H9 (cell line): Measurements from ENCODE around the gene EPAS1. TPM values are rescaled to one million over a fixed set of nuclear protein-coding genes. Genes with fewer than 3 reads are reported as not detected.

Experiments used
- DNase-seq: peaks from one replicate; pipeline ENCODE4 v3.0.0-alpha.2; 2017
- H2AFZ ChIP-seq: one replicate; pipeline ENCODE4 v1.6.1; 2013; ENCODE audit warnings: mild to moderate bottlenecking, low read length, control low read depth, moderate library complexity
- H2AK5ac ChIP-seq: 2 replicates; pipeline ENCODE4 v1.6.1; 2013; ENCODE audit warnings: low read length, control low read depth, mixed read lengths; ENCODE audit not compliant: insufficient read length
- H2BK120ac ChIP-seq: one replicate; pipeline ENCODE4 v1.6.1; 2013; ENCODE audit warnings: low read depth, mild to moderate bottlenecking, low read length, control low read depth, inconsistent platforms; ENCODE audit not compliant: poor library complexity, severe bottlenecking
- H2BK12ac ChIP-seq: 2 replicates; pipeline ENCODE4 v1.6.1; 2013; ENCODE audit warnings: low read length, control low read depth, mixed read lengths, low read depth; ENCODE audit not compliant: insufficient read length
- H2BK15ac ChIP-seq: 2 replicates; pipeline ENCODE4 v1.6.1; 2013; ENCODE audit warnings: low read depth, low read length, control low read depth
- H2BK20ac ChIP-seq: one replicate; pipeline ENCODE4 v1.6.1; 2013; ENCODE audit warnings: low read depth, mild to moderate bottlenecking, low read length, control low read depth, inconsistent platforms; ENCODE audit not compliant: poor library complexity, severe bottlenecking
- H2BK5ac ChIP-seq: 2 replicates; pipeline ENCODE4 v1.6.1; 2013; ENCODE audit warnings: low read length, control low read depth, mixed read lengths; ENCODE audit not compliant: insufficient read length
- H3K14ac ChIP-seq: 2 replicates; pipeline ENCODE4 v1.6.1; 2013; ENCODE audit warnings: low read length, control low read depth; ENCODE audit not compliant: insufficient read depth
- H3K18ac ChIP-seq: 2 replicates; pipeline ENCODE4 v1.6.1; 2013; ENCODE audit warnings: low read depth, mild to moderate bottlenecking, mixed read lengths, low read length, control low read depth; ENCODE audit not compliant: insufficient read length
- H3K23ac ChIP-seq: 2 replicates; pipeline ENCODE4 v1.6.1; 2013; ENCODE audit warnings: low read length, control low read depth, mixed read lengths, low read depth; ENCODE audit not compliant: insufficient read length
- H3K23me2 ChIP-seq: 2 replicates; pipeline ENCODE4 v1.6.1; 2013; ENCODE audit warnings: low read depth, mild to moderate bottlenecking, mixed read lengths, low read length, control low read depth; ENCODE audit not compliant: insufficient read length, poor library complexity, severe bottlenecking
- H3K27ac ChIP-seq: 2 replicates; pipeline ENCODE4 v1.5.1; 2013; ENCODE audit warnings: low read length, control low read depth, mixed read lengths, low read depth; ENCODE audit not compliant: insufficient read length
- H3K27me3 ChIP-seq: 2 replicates; pipeline ENCODE4 v1.6.1; 2013; ENCODE audit warnings: low read length, control low read depth, inconsistent platforms; ENCODE audit not compliant: insufficient read depth
- H3K4ac ChIP-seq: 2 replicates; pipeline ENCODE4 v1.6.1; 2013; ENCODE audit warnings: low read depth, mild to moderate bottlenecking, control low read depth, inconsistent platforms, low read length, moderate library complexity
- H3K4me1 ChIP-seq: 2 replicates; pipeline ENCODE4 v1.6.1; 2013; ENCODE audit warnings: low read length, control low read depth, inconsistent platforms; ENCODE audit not compliant: insufficient read depth
- H3K4me2 ChIP-seq: 2 replicates; pipeline ENCODE4 v1.6.1; 2013; ENCODE audit warnings: low read length, control low read depth, mixed read lengths; ENCODE audit not compliant: insufficient read length, insufficient read depth
- H3K56ac ChIP-seq: 2 replicates; pipeline ENCODE4 v1.6.1; 2013; ENCODE audit warnings: low read depth, mild to moderate bottlenecking, mixed read lengths, low read length, control low read depth; ENCODE audit not compliant: insufficient read length
- H3K79me1 ChIP-seq: 2 replicates; pipeline ENCODE4 v1.6.1; 2013; ENCODE audit warnings: low read depth, mild to moderate bottlenecking, moderate library complexity, low read length, control low read depth, inconsistent platforms; ENCODE audit not compliant: insufficient read depth, poor library complexity, severe bottlenecking
- H3K79me2 ChIP-seq: 2 replicates; pipeline ENCODE4 v1.6.1; 2013; ENCODE audit warnings: low read length, control low read depth, inconsistent platforms; ENCODE audit not compliant: insufficient read depth
- H3K9ac ChIP-seq: 2 replicates; pipeline ENCODE4 v1.6.1; 2013; ENCODE audit warnings: low read length, control low read depth, mixed read lengths; ENCODE audit not compliant: insufficient read length; ENCODE audit errors: extremely low read depth
- H3K9me3 ChIP-seq: one replicate; pipeline ENCODE4 v1.6.1; 2013; ENCODE audit warnings: low read depth, low read length, inconsistent platforms; ENCODE audit not compliant: control insufficient read depth
- H3T11ph ChIP-seq: one replicate; pipeline ENCODE4 v1.6.1; 2013; ENCODE audit warnings: mild to moderate bottlenecking, low read length, control low read depth, inconsistent platforms
- H4K20me1 ChIP-seq: one replicate; pipeline ENCODE4 v1.6.1; 2013; ENCODE audit not compliant: control insufficient read depth, insufficient read length, insufficient read depth
- H4K5ac ChIP-seq: 2 replicates; pipeline ENCODE4 v1.6.1; 2013; ENCODE audit warnings: low read depth, mild to moderate bottlenecking, mixed read lengths, low read length, control low read depth; ENCODE audit not compliant: insufficient read length
- H4K8ac ChIP-seq: replicated peaks from 2 replicates; pipeline ENCODE4 v1.6.1; 2013; ENCODE audit warnings: low read length, control low read depth, mixed read lengths, low read depth; ENCODE audit not compliant: insufficient read length
- H4K91ac ChIP-seq: 2 replicates; pipeline ENCODE4 v1.6.1; 2013; ENCODE audit warnings: low read depth, mild to moderate bottlenecking, moderate library complexity, mixed read lengths, low read length, control low read depth; ENCODE audit not compliant: insufficient read length
- H3K27ac Mint-ChIP-seq, 3 experiments: 2 replicates in 2 of 3; 3 replicates in 1 of 3; pipeline ENCODE4 v1.8.0; 2020 to 2021; ENCODE audit warnings: mixed read lengths in 3 of 3, mild to moderate bottlenecking in 1 of 3, moderate library complexity in 1 of 3
- H3K27me3 Mint-ChIP-seq: 2 replicates; pipeline ENCODE4 v1.8.0; 2021; ENCODE audit warnings: low read depth, mild to moderate bottlenecking, moderate library complexity, mixed read lengths
- H3K36me3 Mint-ChIP-seq, 3 experiments: 2 replicates in 2 of 3; 3 replicates in 1 of 3; pipeline ENCODE4 v1.8.0; 2020 to 2021; ENCODE audit warnings: low read depth in 3 of 3, mixed read lengths in 3 of 3; ENCODE audit not compliant: insufficient read depth in 1 of 3
- H3K4me1 Mint-ChIP-seq, 2 experiments: 2 replicates each; pipeline ENCODE4 v1.8.0; 2020; ENCODE audit warnings: mixed read lengths in 2 of 2
- H3K4me3 Mint-ChIP-seq, 2 experiments: 2 replicates in 1 of 2; 3 replicates in 1 of 2; pipeline ENCODE4 v1.8.0; 2020 to 2021; ENCODE audit warnings: mild to moderate bottlenecking in 2 of 2, mixed read lengths in 2 of 2, moderate library complexity in 1 of 2
- H3K9me3 Mint-ChIP-seq, 2 experiments: 2 replicates in 1 of 2; 3 replicates in 1 of 2; pipeline ENCODE4 v1.8.0; 2020; ENCODE audit warnings: mild to moderate bottlenecking in 2 of 2, mixed read lengths in 2 of 2, moderate library complexity in 1 of 2
- CTCF ChIP-seq: fragments of 200-600 bp; sonication (generic); conservative IDR thresholded peaks from 3 replicates; pipeline ENCODE4 v1.8.0; 2021; ENCODE audit warnings: antibody characterized with exemption, mild to moderate bottlenecking
- WGBS: extraction: QIAGEN DNeasy Blood & Tissue Kit; methylation state at CpG from one replicate; pipeline ENCODE4 v1.1.7; 2013; ENCODE audit warnings: missing lambda C conversion rate, low lambda C conversion rate, mixed read lengths; ENCODE audit not compliant: insufficient read length; ENCODE audit errors: extremely low coverage; 5-methylcytosine and 5-hydroxymethylcytosine counted together
- total RNA-seq: library from RNA; stranded (reverse); gene quantifications from 2 replicates; pipeline ENCODE4 v1.2.1, GENCODE V29; 2021

Gene EPAS1
- total RNA-seq, 1 experiment from 2014 or later, result 1.1 TPM

DNA sequence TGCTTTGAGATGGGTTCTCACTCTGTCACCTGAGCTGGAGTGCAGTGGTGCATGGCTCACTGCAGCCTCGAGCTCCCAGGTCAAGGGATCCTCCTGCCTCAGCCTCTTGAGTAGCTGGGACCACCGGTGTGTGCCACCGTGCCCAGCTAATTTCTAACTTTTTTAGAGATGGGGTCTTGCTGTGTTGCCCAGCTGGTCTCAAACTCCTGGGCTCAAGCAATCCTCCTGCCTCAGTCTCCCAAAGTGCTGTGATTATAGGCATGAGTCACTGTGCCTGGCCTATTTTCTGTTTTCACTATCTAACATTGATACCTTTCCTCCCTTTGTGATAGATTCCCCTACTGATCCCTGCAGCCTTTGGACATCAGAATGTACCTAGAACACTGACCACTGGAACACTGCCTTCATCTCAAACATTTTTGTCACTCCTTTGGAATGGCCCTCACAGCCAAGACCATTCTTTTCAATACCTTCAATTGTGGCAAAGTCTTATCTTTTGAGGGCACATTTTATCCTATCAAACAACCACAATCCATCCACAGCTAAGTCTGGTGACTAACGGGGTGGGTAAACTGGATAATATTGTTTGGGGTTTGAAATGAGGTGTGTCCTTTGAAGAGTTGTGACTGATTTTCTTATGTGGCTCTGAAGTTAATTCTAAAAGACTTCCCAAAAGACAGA is 43.7 kb downstream of the EPAS1 start:
- no peak overlapping the region for H3K4ac ChIP-seq
- H4K91ac ChIP-seq, result no peak overlapping the region
- H2AFZ ChIP-seq, result no peak overlapping the region
- Mint-ChIP-seq H3K9me3 (no peaks in the 10 kb centered on the region), H3K4me3 (no peak overlapping the region), H3K27ac (no peak overlapping the region), H3K27me3 (peaks cover 15% of the 10 kb centered on the region), H3K36me3 (no peaks in the 10 kb centered on the region), H3K4me1 (peaks cover 15 to 16% of the 10 kb centered on the region in 2 experiments)
- no peaks in the 10 kb centered on the region for H3K23me2 ChIP-seq
- no peak overlapping the region for H3K9ac ChIP-seq
- H3K4me1 ChIP-seq, result peaks cover 6% of the 10 kb centered on the region; the same call in 1 of the 2 replicates
- no peak overlapping the region for H2BK5ac ChIP-seq
- H2BK120ac ChIP-seq, result no peak overlapping the region
- TF ChIP-seq CTCF, result no peak
- H2BK20ac ChIP-seq, result no peak overlapping the region
- H3K79me2 ChIP-seq, result no peaks in the 10 kb centered on the region
- WGBS, result no CpG with 5 or more reads among the region's 4 CpGs
- no peaks in the 10 kb centered on the region for H4K20me1 ChIP-seq
- H3K18ac ChIP-seq, result no peak overlapping the region
- H3K79me1 ChIP-seq, result no peaks in the 10 kb centered on the region
- H4K5ac ChIP-seq, result no peak overlapping the region
- no peak overlapping the region for H2BK15ac ChIP-seq
- H3T11ph ChIP-seq, result no peak overlapping the region
- H3K23ac ChIP-seq, result no peak overlapping the region
- H3K27ac ChIP-seq, result no peak overlapping the region
- no peaks in the 10 kb centered on the region; the same call in 1 of the 2 replicates for H3K27me3 ChIP-seq
- H2AK5ac ChIP-seq, result no peak overlapping the region
- H3K56ac ChIP-seq, result no peak overlapping the region
- no peak overlapping the region for H3K14ac ChIP-seq
- H3K4me2 ChIP-seq, result no peak overlapping the region
- H3K9me3 ChIP-seq, result no peaks in the 10 kb centered on the region
- H4K8ac ChIP-seq, result no peak overlapping the region
- DNase-seq, result no peak
- no peak overlapping the region for H2BK12ac ChIP-seq
